NB4 (cell line): ENCODE data around the gene NPHP3.

Experiments
- POLR2A ChIP-seq: IDR thresholded peaks from 2 replicates; pipeline ENCODE4 v1.6.1; 2011; ENCODE audit warnings: mild to moderate bottlenecking; ENCODE audit not compliant: insufficient read length; ENCODE audit errors: extremely low read depth
- TF ChIP-seq, protein P1 (sequence below): IDR thresholded peaks from one replicate; pipeline ENCODE4 v1.5.1; 2012; ENCODE audit warnings: low read depth, low read length

DNA sequence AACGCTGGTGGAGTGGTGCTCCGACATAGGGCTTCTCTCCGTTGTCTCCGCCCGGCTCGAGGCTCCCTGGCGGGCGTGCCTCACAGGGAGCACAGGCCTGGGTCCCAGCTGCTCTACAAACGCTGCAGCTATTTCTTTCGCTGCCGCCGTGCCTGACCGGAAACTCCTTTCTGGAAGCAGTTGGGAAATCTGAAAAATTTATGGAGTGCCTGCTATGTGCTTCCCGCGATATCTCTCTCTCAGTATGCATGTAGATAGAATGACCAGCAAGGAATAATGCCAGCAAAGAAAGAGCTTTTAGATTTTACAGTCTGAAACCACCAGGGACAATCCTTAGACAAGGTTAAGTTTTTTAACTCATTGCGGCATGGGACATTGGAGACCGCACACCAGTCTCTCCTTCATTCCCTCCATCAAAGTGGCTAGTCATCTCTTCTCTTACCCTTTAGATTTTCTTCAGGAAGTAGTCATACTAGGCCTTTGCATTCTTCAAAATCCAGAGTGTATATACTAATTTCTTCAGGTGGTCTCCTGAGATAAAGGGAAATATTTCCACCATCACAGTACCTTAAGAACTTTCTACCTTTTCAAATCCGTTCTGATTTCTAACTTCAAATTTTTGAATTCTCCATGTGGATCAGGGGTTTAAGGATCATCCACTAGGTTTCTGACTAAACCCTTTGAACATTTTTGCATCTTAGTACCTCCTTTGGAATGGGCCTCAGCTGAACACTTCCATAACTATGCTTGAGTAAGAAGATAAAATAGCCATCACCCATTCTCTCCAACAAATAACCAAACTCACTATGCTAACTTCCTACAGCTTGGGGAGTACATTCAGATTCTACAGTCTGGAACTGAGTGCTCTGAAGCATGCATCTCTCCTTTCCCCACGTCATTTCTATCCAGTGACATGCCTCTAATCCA is 1.1 kb upstream of the NPHP3 start:
- TF ChIP-seq, protein P1, sequence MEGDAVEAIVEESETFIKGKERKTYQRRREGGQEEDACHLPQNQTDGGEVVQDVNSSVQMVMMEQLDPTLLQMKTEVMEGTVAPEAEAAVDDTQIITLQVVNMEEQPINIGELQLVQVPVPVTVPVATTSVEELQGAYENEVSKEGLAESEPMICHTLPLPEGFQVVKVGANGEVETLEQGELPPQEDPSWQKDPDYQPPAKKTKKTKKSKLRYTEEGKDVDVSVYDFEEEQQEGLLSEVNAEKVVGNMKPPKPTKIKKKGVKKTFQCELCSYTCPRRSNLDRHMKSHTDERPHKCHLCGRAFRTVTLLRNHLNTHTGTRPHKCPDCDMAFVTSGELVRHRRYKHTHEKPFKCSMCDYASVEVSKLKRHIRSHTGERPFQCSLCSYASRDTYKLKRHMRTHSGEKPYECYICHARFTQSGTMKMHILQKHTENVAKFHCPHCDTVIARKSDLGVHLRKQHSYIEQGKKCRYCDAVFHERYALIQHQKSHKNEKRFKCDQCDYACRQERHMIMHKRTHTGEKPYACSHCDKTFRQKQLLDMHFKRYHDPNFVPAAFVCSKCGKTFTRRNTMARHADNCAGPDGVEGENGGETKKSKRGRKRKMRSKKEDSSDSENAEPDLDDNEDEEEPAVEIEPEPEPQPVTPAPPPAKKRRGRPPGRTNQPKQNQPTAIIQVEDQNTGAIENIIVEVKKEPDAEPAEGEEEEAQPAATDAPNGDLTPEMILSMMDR: no peak
- TF ChIP-seq POLR2A: no peak
